OCI-LY3 (cell line): ENCODE measurements around the gene STMN1.

ENCODE experiments used
- H2AFZ ChIP-seq: fragments of 200-600, 300-600 bp; shearing (Covaris generic); 2 replicates; pipeline ENCODE4 v1.6.0; 2014; ENCODE audit warnings: antibody characterized with exemption, low read depth, low read length
- H3K27ac ChIP-seq: fragments of 200-600, 300-600 bp; sonication (generic); 2 replicates; pipeline ENCODE4 v1.5.1; 2014; ENCODE audit warnings: mild to moderate bottlenecking, low read length, moderate library complexity, mixed read lengths
- H3K27me3 ChIP-seq: fragments of 200-600, 300-600 bp; sonication (generic); 2 replicates; pipeline ENCODE4 v1.6.1; 2014; ENCODE audit warnings: low read depth, low read length, mixed read lengths
- H3K36me3 ChIP-seq: fragments of 200-600, 300-600 bp; sonication (generic); replicated peaks from 2 replicates; pipeline ENCODE3; 2014; ENCODE audit warnings: low read depth, low read length, mixed read lengths
- H3K4me1 ChIP-seq: fragments of 300-600, 200-600 bp; sonication (generic); 2 replicates; pipeline ENCODE4 v1.6.1; 2014; ENCODE audit warnings: low read length, mixed read lengths
- H3K4me2 ChIP-seq: fragments of 200-600, 300-600 bp; sonication (generic); 2 replicates; pipeline ENCODE4 v1.6.1; 2014; ENCODE audit warnings: low read length, mixed read lengths
- H3K4me3 ChIP-seq: fragments of 300-600, 200-600 bp; sonication (generic); 2 replicates; pipeline ENCODE4 v1.5.1; 2014; ENCODE audit warnings: antibody characterized with exemption, mild to moderate bottlenecking, low read length, moderate library complexity
- H3K79me2 ChIP-seq: fragments of 300-600, 200-600 bp; shearing (Covaris generic); 2 replicates; pipeline ENCODE4 v1.6.1; 2014; ENCODE audit warnings: mild to moderate bottlenecking, low read length, mixed read lengths
- H3K9ac ChIP-seq: fragments of 300-600, 200-600 bp; shearing (Covaris generic); 2 replicates; pipeline ENCODE4 v1.6.0; 2014; ENCODE audit warnings: mild to moderate bottlenecking, low read length, moderate library complexity
- H3K9me3 ChIP-seq: fragments of 200-600, 300-600 bp; shearing (Covaris generic); 2 replicates; pipeline ENCODE4 v1.6.1; 2014; ENCODE audit warnings: low read length, mixed read lengths; ENCODE audit not compliant: insufficient read depth
- H4K20me1 ChIP-seq: fragments of 200-600, 300-600 bp; sonication (generic); 2 replicates; pipeline ENCODE4 v1.6.1; 2016; ENCODE audit warnings: low read length, mixed read lengths; ENCODE audit not compliant: insufficient read depth
- EZH2phosphoT487 ChIP-seq: fragments of 200-600 bp; shearing (Covaris generic); IDR thresholded peaks from 2 replicates; pipeline ENCODE4 v1.6.1; 2018; ENCODE audit warnings: antibody characterized with exemption, mixed run types, low read depth
- TF ChIP-seq, protein P1 (sequence below): fragments of 200-600, 300-600 bp; sonication (generic); IDR thresholded peaks from 2 replicates; pipeline ENCODE4 v1.5.1; 2014; ENCODE audit warnings: antibody characterized with exemption, low read length, low read depth

STMN1 gene

DNA sequence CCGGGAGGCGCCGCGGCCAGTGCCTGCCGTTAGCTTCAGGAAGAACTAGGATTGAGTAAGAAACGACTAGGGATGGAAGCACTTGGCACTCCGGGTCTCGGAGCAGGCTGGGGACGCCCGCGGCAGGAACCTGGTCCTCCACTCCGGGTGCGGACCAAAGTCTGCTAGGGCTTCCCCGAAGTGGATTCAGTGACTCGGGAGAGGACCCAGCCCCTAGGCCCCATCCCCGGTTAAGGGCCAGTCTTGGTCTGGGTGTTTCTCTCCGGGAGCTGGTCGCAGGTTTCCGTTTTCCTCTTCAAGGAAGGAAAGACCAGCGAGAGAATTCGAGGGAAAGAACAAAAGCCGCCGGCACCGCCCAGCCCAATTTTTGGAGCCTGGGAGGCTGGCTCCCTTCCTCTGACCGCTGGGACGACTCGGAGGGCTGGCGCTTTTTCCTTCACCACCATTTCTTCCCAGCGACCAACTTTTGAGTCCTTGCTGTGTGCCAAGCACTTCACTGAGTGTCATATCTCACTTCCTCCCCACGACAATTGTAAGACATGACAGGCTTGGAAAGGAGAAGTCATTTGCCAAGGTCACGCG lies 16.8 kb upstream of the STMN1 start:
- H3K4me2 ChIP-seq, result no peak overlapping the region
- no peak overlapping the region for H2AFZ ChIP-seq
- no peak for TF ChIP-seq EZH2phosphoT487
- TF ChIP-seq, protein P1, sequence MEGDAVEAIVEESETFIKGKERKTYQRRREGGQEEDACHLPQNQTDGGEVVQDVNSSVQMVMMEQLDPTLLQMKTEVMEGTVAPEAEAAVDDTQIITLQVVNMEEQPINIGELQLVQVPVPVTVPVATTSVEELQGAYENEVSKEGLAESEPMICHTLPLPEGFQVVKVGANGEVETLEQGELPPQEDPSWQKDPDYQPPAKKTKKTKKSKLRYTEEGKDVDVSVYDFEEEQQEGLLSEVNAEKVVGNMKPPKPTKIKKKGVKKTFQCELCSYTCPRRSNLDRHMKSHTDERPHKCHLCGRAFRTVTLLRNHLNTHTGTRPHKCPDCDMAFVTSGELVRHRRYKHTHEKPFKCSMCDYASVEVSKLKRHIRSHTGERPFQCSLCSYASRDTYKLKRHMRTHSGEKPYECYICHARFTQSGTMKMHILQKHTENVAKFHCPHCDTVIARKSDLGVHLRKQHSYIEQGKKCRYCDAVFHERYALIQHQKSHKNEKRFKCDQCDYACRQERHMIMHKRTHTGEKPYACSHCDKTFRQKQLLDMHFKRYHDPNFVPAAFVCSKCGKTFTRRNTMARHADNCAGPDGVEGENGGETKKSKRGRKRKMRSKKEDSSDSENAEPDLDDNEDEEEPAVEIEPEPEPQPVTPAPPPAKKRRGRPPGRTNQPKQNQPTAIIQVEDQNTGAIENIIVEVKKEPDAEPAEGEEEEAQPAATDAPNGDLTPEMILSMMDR, result no peak
- H3K27me3 ChIP-seq, result no peaks in the 10 kb centered on the region
- no peaks in the 10 kb centered on the region for H3K36me3 ChIP-seq
- H3K4me1 ChIP-seq, result no peaks in the 10 kb centered on the region
- H3K4me3 ChIP-seq, result no peak overlapping the region
- no peaks in the 10 kb centered on the region for H3K79me2 ChIP-seq
- H3K27ac ChIP-seq, result no peak overlapping the region
- no peaks in the 10 kb centered on the region for H3K9me3 ChIP-seq
- no peak overlapping the region for H3K9ac ChIP-seq
- H4K20me1 ChIP-seq, result no peaks in the 10 kb centered on the region

DNA sequence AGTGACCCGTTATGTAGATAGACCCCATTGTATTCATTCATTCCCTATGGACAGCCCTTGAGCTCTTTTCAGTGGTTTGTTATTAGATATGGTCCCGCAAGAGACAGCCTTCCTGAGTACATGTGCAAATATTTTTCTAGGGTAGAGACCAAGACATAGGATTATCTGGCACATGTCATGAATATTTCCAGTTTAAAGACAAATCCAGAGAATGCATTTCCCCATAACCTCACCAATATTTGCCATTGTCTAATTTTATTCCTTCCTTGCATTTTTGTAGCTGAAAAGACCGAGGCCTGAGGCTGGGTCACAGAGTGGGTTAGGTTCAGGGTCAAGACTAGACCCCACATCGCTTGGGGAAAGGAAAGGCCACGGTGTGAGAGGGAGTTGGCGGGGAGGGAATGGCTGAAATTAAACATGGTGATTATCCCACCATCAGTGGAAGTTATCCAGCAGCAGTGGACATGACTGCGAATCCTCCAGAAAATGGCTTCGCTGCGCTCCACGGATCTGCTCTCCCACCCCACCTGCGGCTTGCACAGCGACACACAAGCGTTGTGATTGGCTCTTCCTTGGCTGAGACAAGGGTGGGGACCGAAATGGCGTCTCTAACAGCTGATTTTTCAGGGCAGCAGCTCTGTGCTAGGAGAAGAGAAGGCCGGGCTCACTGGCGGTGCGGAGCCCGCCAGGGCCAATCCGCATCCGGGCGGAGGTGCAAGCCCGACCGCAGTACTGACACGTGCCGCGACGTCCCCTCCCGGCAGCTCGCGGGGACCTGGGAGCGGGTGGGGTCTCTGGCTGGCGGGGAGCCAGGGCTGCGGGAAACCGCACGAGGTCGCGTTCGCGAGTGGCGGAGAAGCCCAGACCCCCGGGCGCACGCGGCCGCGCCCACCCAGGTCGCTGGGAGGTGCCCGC lies 16.1 kb upstream of the STMN1 start:
- Histone ChIP-seq H3K4me1 (no peaks in the 10 kb centered on the region), H3K27me3 (no peaks in the 10 kb centered on the region), H3K9ac (no peak overlapping the region), H3K4me2 (no peak overlapping the region), H3K9me3 (no peaks in the 10 kb centered on the region), H4K20me1 (no peaks in the 10 kb centered on the region), H3K27ac (no peak overlapping the region), H3K4me3 (no peak overlapping the region), H2AFZ (no peak overlapping the region), H3K36me3 (no peaks in the 10 kb centered on the region), H3K79me2 (no peaks in the 10 kb centered on the region)
- TF ChIP-seq, protein P1, result no peak
- no peak for TF ChIP-seq EZH2phosphoT487

DNA sequence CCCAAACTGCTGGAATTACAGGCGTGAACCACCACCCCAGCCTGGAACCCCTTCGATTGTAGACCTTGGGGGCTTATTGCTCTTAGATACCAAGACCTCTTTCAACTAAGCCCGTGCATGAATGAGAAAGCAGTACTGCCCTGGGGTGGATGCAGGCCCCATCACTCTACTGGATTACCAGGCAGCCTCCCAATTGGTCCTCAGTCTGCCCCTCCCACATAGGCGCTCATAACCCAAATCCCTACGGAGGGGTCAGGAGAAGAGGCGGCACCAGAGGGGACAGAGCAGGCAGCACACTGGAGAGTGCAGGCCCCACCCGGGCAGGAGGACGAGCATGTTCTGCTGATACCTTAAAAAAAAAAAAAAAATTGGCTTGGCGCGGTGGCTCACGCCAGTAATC lies 12.4 kb upstream of the STMN1 start:
- no peak overlapping the region for H3K9ac ChIP-seq
- H3K9me3 ChIP-seq, result no peaks in the 10 kb centered on the region
- H2AFZ ChIP-seq, result no peak overlapping the region
- no peak for TF ChIP-seq EZH2phosphoT487
- TF ChIP-seq, protein P1, result no peak
- H4K20me1 ChIP-seq, result no peaks in the 10 kb centered on the region
- peaks cover 12% of the 10 kb centered on the region for H3K4me1 ChIP-seq
- H3K27me3 ChIP-seq, result no peaks in the 10 kb centered on the region
- H3K36me3 ChIP-seq, result no peaks in the 10 kb centered on the region
- H3K79me2 ChIP-seq, result no peaks in the 10 kb centered on the region
- H3K27ac ChIP-seq, result no peak overlapping the region
- no peak overlapping the region for H3K4me3 ChIP-seq
- H3K4me2 ChIP-seq, result no peak overlapping the region

DNA sequence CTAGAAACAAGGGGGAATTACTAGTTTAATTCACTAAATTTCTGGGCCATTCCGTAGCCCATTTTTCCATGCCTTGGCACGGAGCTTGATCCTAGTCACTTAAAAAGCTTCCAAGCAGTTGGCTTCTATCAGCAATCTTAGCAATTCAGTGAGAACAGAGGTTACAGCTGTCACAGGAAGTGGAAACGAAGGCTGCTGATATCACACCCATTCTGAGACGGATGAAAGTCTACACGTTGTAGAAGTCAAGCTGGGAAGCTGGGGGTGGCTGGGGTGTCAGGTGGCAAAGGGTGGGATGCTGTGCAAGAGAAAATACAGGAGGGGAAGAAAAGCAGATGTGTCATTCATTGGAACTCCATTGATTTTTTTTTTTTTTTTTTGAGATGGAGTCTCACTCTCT lies 11.8 kb upstream of the STMN1 start:
- H3K36me3 ChIP-seq, result no peaks in the 10 kb centered on the region
- no peak for TF ChIP-seq EZH2phosphoT487
- TF ChIP-seq, protein P1, result no peak
- H3K4me1 ChIP-seq, result peaks cover 12% of the 10 kb centered on the region
- H3K9ac ChIP-seq, result no peak overlapping the region
- H3K79me2 ChIP-seq, result no peaks in the 10 kb centered on the region
- H2AFZ ChIP-seq, result no peak overlapping the region
- no peaks in the 10 kb centered on the region for H4K20me1 ChIP-seq
- no peak overlapping the region for H3K4me3 ChIP-seq
- no peak overlapping the region for H3K27ac ChIP-seq
- no peak overlapping the region for H3K4me2 ChIP-seq
- no peaks in the 10 kb centered on the region for H3K9me3 ChIP-seq
- no peaks in the 10 kb centered on the region for H3K27me3 ChIP-seq
